HTR-8/SVneo (cell line): ENCODE data around the gene CLIP1.
"Not testable (repeated sequence)": the region's sequence is repeated elsewhere in the genome, so short reads cannot be mapped to it uniquely, and the experiment has no call there.

Experiments
- DNase-seq: peaks from one replicate; pipeline ENCODE4 v3.0.0; 2011; ENCODE audit warnings: low spot score, mixed read lengths; ENCODE audit not compliant: insufficient read length
- FAIRE-seq: peaks from 2 replicates; lab custom pipeline; 2011; peaks lifted over from hg19 to GRCh38; lab: Jason Lieb, UNC

CLIP1 gene

GRCh38 chr12:122365226-122365625 is 57.2 kb downstream of the CLIP1 start:
- not testable (repeated sequence) for DNase-seq, FAIRE-seq

GRCh38 chr12:122363782-122364181 is 58.7 kb downstream of the CLIP1 start:
- FAIRE-seq (no peak), DNase-seq (no peak)

- FAIRE-seq (no peak), DNase-seq (no peak)
Measured at GRCh38 chr12:122362755-122363154, 59.7 kb downstream of the CLIP1 start.

- not testable (repeated sequence) for DNase-seq, FAIRE-seq
Measured at GRCh38 chr12:122358403-122358802, 64.1 kb downstream of the CLIP1 start.

GRCh38 chr12:122357536-122357935 is 64.9 kb downstream of the CLIP1 start:
- FAIRE-seq, DNase-seq: not testable (repeated sequence)

GRCh38 chr12:122356991-122357390 is 65.5 kb downstream of the CLIP1 start:
- FAIRE-seq, DNase-seq: not testable (repeated sequence)

GRCh38 chr12:122356192-122356635 is 66.3 kb downstream of the CLIP1 start:
- DNase-seq = peak; percentile 58
- FAIRE-seq = no peak

GRCh38 chr12:122355706-122356105 is 66.8 kb downstream of the CLIP1 start:
- FAIRE-seq (no peak), DNase-seq (no peak)

GRCh38 chr12:122354958-122355641 is 67.4 kb downstream of the CLIP1 start:
- FAIRE-seq (no peak), DNase-seq (no peak)

- no peak for DNase-seq
- FAIRE-seq = no peak
Measured at GRCh38 chr12:122352394-122352793, 70.1 kb downstream of the CLIP1 start.

GRCh38 chr12:122350141-122350848 is 72.2 kb downstream of the CLIP1 start:
- FAIRE-seq = no peak

GRCh38 chr12:122349078-122349477 is 73.4 kb downstream of the CLIP1 start:
- no peak for DNase-seq
- no peak for FAIRE-seq

More at GRCh38 chr12:122350141-122350848, 72.2 kb downstream of the CLIP1 start:
- DNase-seq = no peak

- DNase-seq (no peak), FAIRE-seq (no peak)
Measured at GRCh38 chr12:122348505-122348904, 74.0 kb downstream of the CLIP1 start.

GRCh38 chr12:122346054-122346453 is 76.4 kb downstream of the CLIP1 start:
- FAIRE-seq (no peak), DNase-seq (no peak)

GRCh38 chr12:122345042-122345441 is 77.4 kb downstream of the CLIP1 start:
- FAIRE-seq (no peak), DNase-seq (no peak)

- no peak for FAIRE-seq
- DNase-seq = peak; percentile 50
Measured at GRCh38 chr12:122336015-122336946, 86.2 kb downstream of the CLIP1 start.

GRCh38 chr12:122333142-122334087 is 89.1 kb downstream of the CLIP1 start:
- FAIRE-seq (no peak), DNase-seq (no peak)

GRCh38 chr12:122327494-122328385 is 94.7 kb downstream of the CLIP1 start:
- FAIRE-seq = no peak
- no peak for DNase-seq
